ENCODE data around the gene ABI1. TPM values are rescaled to one million over a fixed set of nuclear protein-coding genes. Genes with fewer than 3 reads are reported as not detected.
"Not testable (repeated sequence)": the region's sequence is repeated elsewhere in the genome, so short reads cannot be mapped to it uniquely, and the experiment has no call there.

The ABI1 gene
- total and polyA plus RNA-seq, 2 donors (not counting 3 experiments of a cell fraction or from before 2014, with no cell fraction given) = 58.8 to 59.1 TPM

DNA sequence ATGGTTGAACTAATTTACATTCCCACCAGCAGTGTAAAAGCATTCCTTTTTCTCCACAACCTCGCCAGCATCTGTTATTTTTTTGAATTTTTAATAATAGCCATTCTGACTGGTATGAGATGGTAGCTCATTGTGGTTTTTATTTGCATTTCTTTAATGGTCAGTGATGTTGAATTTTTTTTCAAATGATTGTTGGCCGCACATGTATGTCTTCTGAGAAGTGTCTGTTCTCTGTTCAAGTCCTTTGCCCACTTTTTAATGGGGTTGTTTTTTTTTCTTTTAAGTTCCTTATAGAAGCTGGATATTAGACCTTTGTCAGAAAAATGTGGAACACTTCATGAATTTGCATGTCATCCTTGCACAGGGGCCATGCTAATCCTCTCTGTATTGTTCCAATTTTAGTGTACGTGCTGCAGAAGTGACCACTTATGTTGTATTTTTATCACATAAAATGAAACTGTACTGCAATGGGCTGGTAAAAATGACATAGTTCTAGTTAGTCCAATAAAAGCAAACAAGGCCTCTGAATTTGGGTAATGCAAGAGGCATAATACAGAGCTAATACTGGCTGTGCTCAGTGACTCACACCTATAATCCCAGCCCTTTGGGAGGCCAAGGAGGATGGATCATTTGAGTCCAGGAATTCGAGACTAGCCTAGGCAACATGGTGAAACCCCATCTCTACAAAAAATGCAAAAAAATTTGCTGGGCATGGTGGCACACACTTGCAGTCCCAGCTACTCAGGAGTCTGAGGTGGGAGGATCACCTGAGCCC, 70.3 kb downstream of the ABI1 start:
- peaks cover 69% of the 10 kb centered on the region for H3K79me2 ChIP-seq (ENCODE audit: control insufficient read depth, insufficient read depth, low read length)
- H3K9me1 ChIP-seq (replicated peaks; ENCODE audit: control insufficient read depth, extremely low read depth, insufficient read depth, low read length) = no peaks in the 10 kb centered on the region
- ChIA-PET POLR2A (no interaction called here), CTCF (interaction anchor here (0.6 to 1.5 kb wide), 2 partner anchors 47 to 71 kb away, joined by 3 to 4 read pairs; partner anchors contain the start of gene ABI1)
- H3K4me3 ChIP-seq (replicated peaks in 1 of 3; ENCODE audit: insufficient read depth in 1 of 3, low read depth in 1 of 3, low read length in 3 of 3) = no peak overlapping the region
- dilution Hi-C loops (cut with MboI; ENCODE audit: extremely low pct_ligation_motif_present, low sequenced_read_pairs) = no loop called here
- no peak overlapping the region for H2AFZ ChIP-seq (ENCODE audit: low read depth, low read length)
- DNase-seq (ENCODE audit: low read depth, low spot score) = no peak
- intact Hi-C loops (cut with micrococcal nuclease) = no loop called here
- no TSS peak for BruUV-seq (replicated peaks)
- H3K4me2 ChIP-seq (ENCODE audit: insufficient read depth, low read length) = no peak overlapping the region
- H3K9ac ChIP-seq (replicated peaks; ENCODE audit: extremely low read depth, insufficient read depth, low read length) = no peak overlapping the region
- no peak for FAIRE-seq
- peaks cover 15% of the 10 kb centered on the region for H4K20me1 ChIP-seq (replicated peaks; ENCODE audit: control insufficient read depth, extremely low read depth, insufficient read depth, low read length)
- H3K9me3 ChIP-seq (replicated peaks; ENCODE audit: control insufficient read depth, insufficient read depth, low read length) = no peaks in the 10 kb centered on the region
- no peaks in the 10 kb centered on the region for H3K27me3 ChIP-seq (ENCODE audit: control insufficient read depth in 2 of 2, insufficient read depth in 2 of 2, low read length in 2 of 2)
- no peaks in the 10 kb centered on the region for H3K36me3 ChIP-seq (ENCODE audit: control insufficient read depth in 2 of 2, extremely low read depth in 1 of 2, insufficient read depth in 2 of 2, low read length in 2 of 2)
- TF ChIP-seq FOS (IDR thresholded peaks at IDR 0.05; ENCODE audit: borderline replicate concordance, insufficient read depth, low read length) = no peak
- no peak for TF ChIP-seq EZH2 (IDR thresholded peaks at IDR 0.05; ENCODE audit: borderline replicate concordance, low read depth, low read length, severe bottlenecking)
- no peak for TF ChIP-seq JUN (IDR thresholded peaks at IDR 0.05; ENCODE audit: borderline replicate concordance, insufficient read depth, insufficient read length, low read depth)
- no peak for TF ChIP-seq GATA2 (IDR thresholded peaks at IDR 0.05; ENCODE audit: insufficient read depth, insufficient read length, low read depth, low read length)
- no peak for TF ChIP-seq POLR2A (IDR thresholded peaks at IDR 0.05; ENCODE audit: low read depth, low read length)
- TF ChIP-seq MYC (IDR thresholded peaks at IDR 0.05; ENCODE audit: low read depth, low read length) = no peak
- H3K4me1 ChIP-seq (ENCODE audit: control insufficient read depth, extremely low read depth, insufficient read depth, low read length) = no peaks in the 10 kb centered on the region
- H3K27ac ChIP-seq (ENCODE audit: insufficient read depth, low read depth, low read length) = no peak overlapping the region

DNA sequence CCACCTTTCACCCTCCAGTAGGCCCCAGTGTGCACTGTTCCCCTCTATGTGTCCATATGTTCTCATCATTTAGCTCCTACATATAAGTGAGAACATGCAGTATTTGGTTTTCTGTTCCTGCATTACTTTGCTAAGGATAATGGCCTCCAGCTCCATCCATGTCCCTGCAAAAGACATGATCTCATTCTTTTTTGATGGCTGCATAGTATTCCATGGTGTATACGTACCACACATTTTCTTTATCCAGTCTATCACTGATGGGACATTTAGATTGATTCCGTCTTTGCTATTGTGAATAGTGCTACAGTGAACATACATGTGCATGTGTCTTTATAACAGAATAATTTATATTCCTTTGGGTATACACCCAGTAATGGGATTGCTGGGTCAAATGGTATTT, 71.0 kb downstream of the ABI1 start:
- FAIRE-seq; H3K9me3 ChIP-seq (replicated peaks; ENCODE audit: control insufficient read depth, insufficient read depth, low read length); DNase-seq (ENCODE audit: low read depth, low spot score); H3K27ac ChIP-seq (ENCODE audit: insufficient read depth, low read depth, low read length); H3K4me1 ChIP-seq (ENCODE audit: control insufficient read depth, extremely low read depth, insufficient read depth, low read length); POLR2A ChIA-PET; dilution Hi-C loops (cut with MboI; ENCODE audit: extremely low pct_ligation_motif_present, low sequenced_read_pairs); H3K4me2 ChIP-seq (ENCODE audit: insufficient read depth, low read length); H2AFZ ChIP-seq (ENCODE audit: low read depth, low read length); H3K9me1 ChIP-seq (replicated peaks; ENCODE audit: control insufficient read depth, extremely low read depth, insufficient read depth, low read length); H3K9ac ChIP-seq (replicated peaks; ENCODE audit: extremely low read depth, insufficient read depth, low read length); intact Hi-C loops (cut with micrococcal nuclease); H3K27me3 ChIP-seq (ENCODE audit: control insufficient read depth in 2 of 2, insufficient read depth in 2 of 2, low read length in 2 of 2); BruUV-seq (replicated peaks); H3K36me3 ChIP-seq (ENCODE audit: control insufficient read depth in 2 of 2, extremely low read depth in 1 of 2, insufficient read depth in 2 of 2, low read length in 2 of 2); H3K4me3 ChIP-seq (replicated peaks in 1 of 3; ENCODE audit: insufficient read depth in 1 of 3, low read depth in 1 of 3, low read length in 3 of 3): not testable (repeated sequence)
- peaks cover 15% of the 10 kb centered on the region for H4K20me1 ChIP-seq (replicated peaks; ENCODE audit: control insufficient read depth, extremely low read depth, insufficient read depth, low read length)
- H3K79me2 ChIP-seq (ENCODE audit: control insufficient read depth, insufficient read depth, low read length) = peaks cover 67% of the 10 kb centered on the region
- CTCF ChIA-PET = interaction anchor here (1.5 kb wide), 1 partner anchor 71 kb away, joined by 4 read pairs; the partner anchor contains the start of gene ABI1
